ENCODE results near the gene EFNA4.

The EFNA4 gene

GRCh38 chr1:155033524-155033923 is 30.0 kb upstream of the EFNA4 start, which contains the start of the genes DCST1 and DCST2:
Gene DCST1, plus strand, starts transcription at chr1:155033824. Its CDS starts 213 bp downstream, at chr1:155034037.
Gene DCST2, minus strand, starts transcription at chr1:155033781. Its CDS starts 80 bp downstream, at chr1:155033701.
- no peak for DNase-seq (ENCODE audit: low read depth)

- no peak for DNase-seq (ENCODE audit: low read depth)
These were observed 29.0 kb upstream of the EFNA4 start for GRCh38 chr1:155034318-155035208.

GRCh38 chr1:155035936-155036335 is 27.6 kb upstream of the EFNA4 start:
- DNase-seq (ENCODE audit: low read depth) = no peak

GRCh38 chr1:155037043-155037442 is 26.5 kb upstream of the EFNA4 start:
- DNase-seq (ENCODE audit: low read depth) = no peak

- no peak for DNase-seq (ENCODE audit: low read depth)
These were observed 25.6 kb upstream of the EFNA4 start for GRCh38 chr1:155037851-155038441.

GRCh38 chr1:155038602-155039307 is 24.8 kb upstream of the EFNA4 start:
- no peak for DNase-seq (ENCODE audit: low read depth)

GRCh38 chr1:155039308-155039669 is 24.3 kb upstream of the EFNA4 start:
- DNase-seq (ENCODE audit: low read depth) = no peak

GRCh38 chr1:155040358-155041093 is 23.0 kb upstream of the EFNA4 start:
- no peak for DNase-seq (ENCODE audit: low read depth)

- no peak for DNase-seq (ENCODE audit: low read depth)
These were observed 20.8 kb upstream of the EFNA4 start for GRCh38 chr1:155042789-155043188.

- DNase-seq (ENCODE audit: low read depth) = no peak
These were observed 20.2 kb upstream of the EFNA4 start for GRCh38 chr1:155043301-155043702.

GRCh38 chr1:155043793-155044192 is 19.7 kb upstream of the EFNA4 start:
- no peak for DNase-seq (ENCODE audit: low read depth)

- no peak for DNase-seq (ENCODE audit: low read depth)
These were observed 19.2 kb upstream of the EFNA4 start for GRCh38 chr1:155044365-155044764.

GRCh38 chr1:155044812-155045657 is 18.5 kb upstream of the EFNA4 start:
- DNase-seq (ENCODE audit: low read depth) = peak; percentile 25

- DNase-seq (ENCODE audit: low read depth) = no peak
These were observed 14.8 kb upstream of the EFNA4 start for GRCh38 chr1:155048449-155049334.

- no peak for DNase-seq (ENCODE audit: low read depth)
These were observed 13.6 kb upstream of the EFNA4 start for GRCh38 chr1:155049651-155050559.

GRCh38 chr1:155050560-155051341 is 12.8 kb upstream of the EFNA4 start, which contains the start of gene ADAM15:
Gene ADAM15, plus strand, starts transcription at chr1:155051316. Its CDS starts 71 bp downstream, at chr1:155051387.
- peak; percentile 71 for DNase-seq (ENCODE audit: low read depth)

GRCh38 chr1:155051342-155051776 is 12.2 kb upstream of the EFNA4 start:
- no peak for DNase-seq (ENCODE audit: low read depth)

All from stimulated activated CD8-positive, alpha-beta memory T cell treated with anti-CD3 and anti-CD28 coated beads, Interleukin-12 subunit alpha, Interleukin-12 subunit beta, amount 100 ng/mL, for 4 hours (primary cell).